ENCODE measurements around the gene FDPS.
A peak's percentile ranks its signal among the peaks of the same experiment; 100 is the strongest.

FDPS gene

DNA sequence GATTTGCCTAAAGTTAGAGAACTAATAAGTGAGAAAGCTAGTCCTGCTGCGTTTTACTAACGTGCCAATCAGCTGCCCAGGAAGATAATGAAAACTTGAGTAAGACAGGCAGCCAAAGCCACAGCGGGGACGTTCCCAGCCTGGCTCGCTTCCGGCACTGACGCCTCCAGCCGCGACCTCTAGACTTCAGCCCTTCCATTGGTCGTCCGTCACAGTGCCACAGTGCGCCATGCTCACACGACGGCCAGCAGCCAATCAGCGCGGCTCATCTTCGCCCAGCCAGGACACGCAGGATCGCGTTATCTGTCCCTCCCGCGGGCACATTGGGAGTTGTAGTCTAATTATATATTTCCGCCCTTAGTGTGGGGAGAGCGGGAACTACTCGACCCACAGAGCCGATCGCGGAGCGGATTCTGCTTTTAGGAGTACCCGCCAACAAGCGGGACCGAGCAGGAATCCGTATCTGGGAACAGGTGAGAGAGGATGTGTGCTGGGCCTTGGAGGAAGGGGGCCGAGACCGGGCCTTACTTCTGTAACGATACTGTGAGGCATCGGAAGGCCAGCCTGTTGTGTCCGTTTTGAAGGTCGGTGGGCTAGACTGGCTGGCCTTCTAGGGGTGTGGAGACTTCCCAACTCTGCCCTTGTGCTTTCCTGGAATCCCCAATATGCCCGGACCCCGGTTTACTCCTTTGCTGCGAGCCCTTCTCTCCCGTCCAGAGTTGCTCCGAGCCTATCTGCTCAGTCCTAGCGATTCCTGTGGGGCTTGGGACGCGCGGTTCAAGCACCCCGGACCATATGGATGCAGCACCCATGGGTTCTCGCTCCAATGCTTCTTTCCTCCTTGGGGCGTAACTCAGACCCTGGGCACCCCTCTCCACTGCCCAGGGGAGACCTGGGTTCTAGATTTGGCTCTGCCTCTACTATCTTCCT, at the start of gene FDPS:
Gene FDPS, plus strand, starts transcription at position 374 of the 930 bp plus-strand sequence. CDS start 924 bp downstream, outside the sequence.
- DNase-seq = peak; percentile 100

- DNase-seq = no peak
Observed at GRCh38 chr1:155260276-155260675, 48.4 kb upstream of the FDPS start.

- no peak for DNase-seq
Observed at GRCh38 chr1:155261493-155261851, 47.2 kb upstream of the FDPS start.

- peak; percentile 97 for DNase-seq
Observed at GRCh38 chr1:155261852-155262673, 46.6 kb upstream of the FDPS start, which contains the start of gene SCAMP3. Gene SCAMP3, minus strand, starts transcription at chr1:155262360. Its CDS starts 209 bp downstream, at chr1:155262151.

DNA sequence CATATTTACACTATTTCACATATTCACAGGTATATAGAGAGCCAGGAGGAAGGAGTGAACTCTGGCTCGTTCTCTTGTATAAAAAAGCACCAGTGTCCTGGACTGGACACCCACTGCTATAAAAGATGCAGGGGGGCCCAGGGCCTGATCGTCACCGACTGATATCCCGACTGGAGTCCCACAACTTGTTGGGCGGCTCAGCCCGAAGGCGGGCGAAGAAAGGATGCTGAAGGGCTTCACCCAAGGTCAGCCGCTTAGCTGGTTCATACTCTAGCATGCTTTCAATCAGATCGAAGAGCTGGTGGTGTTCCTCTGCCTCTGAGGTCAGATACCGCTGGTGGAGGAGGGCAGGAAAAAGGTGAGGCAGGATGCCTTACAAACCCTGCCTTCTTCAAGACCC, 45.6 kb upstream of the FDPS start:
- DNase-seq = no peak

GRCh38 chr1:155266553-155266952, 42.1 kb upstream of the FDPS start:
- no peak for DNase-seq

GRCh38 chr1:155267373-155267772, 41.3 kb upstream of the FDPS start:
- DNase-seq = no peak

DNA sequence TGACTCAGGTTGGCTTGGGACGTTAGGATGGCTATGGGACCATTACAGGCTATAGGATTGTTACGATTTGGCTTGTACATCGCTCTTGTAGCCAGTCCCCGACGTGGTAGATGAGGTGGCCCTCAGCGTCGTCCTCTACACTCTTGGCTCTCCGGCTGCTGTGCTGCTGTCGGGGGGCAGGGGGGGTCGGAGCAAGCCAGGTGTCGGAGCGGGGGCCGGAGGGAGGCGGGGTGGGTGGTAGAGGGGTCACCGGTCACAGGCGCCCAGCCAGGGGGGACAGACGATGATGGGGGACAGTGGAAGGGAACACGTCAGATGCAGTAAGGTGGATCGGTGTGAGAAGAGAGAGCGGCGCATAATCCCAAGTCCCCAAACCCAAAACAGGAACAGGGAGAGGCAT, 40.0 kb upstream of the FDPS start:
- no peak for DNase-seq

- DNase-seq = no peak
Observed at GRCh38 chr1:155269381-155269780, 39.3 kb upstream of the FDPS start.

GRCh38 chr1:155272466-155273342, 36.0 kb upstream of the FDPS start:
- DNase-seq = no peak

GRCh38 chr1:155273343-155274245, 35.1 kb upstream of the FDPS start, which contains the start of gene CLK2:
Gene CLK2, minus strand, starts transcription at chr1:155273504. Its CDS starts 2,527 bp downstream, at chr1:155270977.
- DNase-seq = peak; percentile 97

DNA sequence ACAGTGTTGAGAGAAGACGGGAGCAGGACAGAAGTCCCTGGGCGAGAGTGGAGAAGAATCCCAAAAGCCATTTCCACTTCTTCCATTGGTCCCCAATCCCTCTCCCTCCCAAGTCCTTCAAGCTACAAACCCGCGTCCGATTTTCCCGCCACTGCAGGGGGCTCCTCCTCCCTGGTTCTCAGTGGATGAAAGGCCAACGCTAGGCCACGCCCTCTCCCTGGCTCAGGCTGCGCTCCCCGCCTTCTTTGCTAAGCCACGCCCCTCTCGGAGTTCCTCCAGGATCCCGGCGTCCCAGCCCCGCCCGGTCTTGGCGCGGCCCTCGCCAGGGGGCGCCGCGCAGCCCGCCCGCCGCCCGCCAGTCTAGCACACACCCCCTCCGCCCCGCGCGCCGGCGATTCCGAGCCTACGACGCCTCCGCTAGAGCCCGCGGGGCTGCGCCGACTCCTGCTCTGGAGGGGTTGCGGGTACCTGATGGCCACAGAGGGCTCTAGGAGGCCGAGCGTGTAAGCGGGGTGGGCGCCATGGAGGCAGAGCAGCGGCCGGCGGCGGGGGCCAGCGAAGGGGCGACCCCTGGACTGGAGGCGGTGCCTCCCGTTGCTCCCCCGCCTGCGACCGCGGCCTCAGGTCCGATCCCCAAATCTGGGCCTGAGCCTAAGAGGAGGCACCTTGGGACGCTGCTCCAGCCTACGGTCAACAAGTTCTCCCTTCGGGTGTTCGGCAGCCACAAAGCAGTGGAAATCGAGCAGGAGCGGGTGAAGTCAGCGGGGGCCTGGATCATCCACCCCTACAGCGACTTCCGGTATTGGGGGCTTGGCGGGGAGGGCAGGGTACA, 31.4 kb upstream of the FDPS start, which contains the start of gene HCN3:
Gene HCN3, plus strand, starts transcription at position 394 of the 832 bp plus-strand sequence. Its CDS starts 128 bp downstream, at position 522.
- peak; percentile 98 for DNase-seq

DNA sequence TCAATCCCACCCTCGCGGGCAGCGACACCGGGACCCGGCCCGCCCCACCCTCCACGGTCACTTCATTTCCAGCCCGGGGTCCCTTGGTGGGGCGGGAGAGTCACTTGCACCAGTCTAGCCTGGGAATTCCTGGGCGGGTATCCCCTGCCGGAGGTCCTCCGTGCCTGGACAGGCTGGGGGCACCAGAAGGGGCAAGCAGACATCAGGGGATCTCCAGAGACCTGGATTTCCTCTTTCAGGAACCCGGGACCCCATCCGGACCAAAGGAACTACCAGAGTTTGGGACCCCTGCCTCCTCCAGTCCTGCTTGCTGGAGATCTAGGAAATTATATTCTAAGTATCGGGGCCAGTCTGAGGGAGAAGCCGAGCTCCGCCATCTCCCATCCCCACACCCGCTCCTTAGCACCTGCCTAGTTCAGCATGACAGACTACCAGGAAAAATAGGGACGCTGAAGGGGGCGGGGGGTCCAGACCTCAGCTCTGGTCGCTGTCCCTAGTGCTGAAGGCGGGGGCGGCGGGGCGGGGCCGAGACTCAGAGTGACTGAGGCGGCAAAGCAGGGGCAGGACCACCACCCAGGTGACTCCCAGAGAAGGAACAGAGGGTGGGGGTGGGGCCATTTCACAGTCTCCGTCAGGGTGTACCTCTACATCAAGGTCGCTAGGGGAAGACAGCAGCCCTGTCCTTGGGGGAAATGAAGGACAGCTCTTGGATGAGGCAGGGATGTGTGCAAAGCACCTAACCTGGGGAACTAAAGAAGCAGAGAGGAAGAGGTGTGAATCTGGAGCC, 30.6 kb upstream of the FDPS start:
- peak; percentile 77 for DNase-seq

DNA sequence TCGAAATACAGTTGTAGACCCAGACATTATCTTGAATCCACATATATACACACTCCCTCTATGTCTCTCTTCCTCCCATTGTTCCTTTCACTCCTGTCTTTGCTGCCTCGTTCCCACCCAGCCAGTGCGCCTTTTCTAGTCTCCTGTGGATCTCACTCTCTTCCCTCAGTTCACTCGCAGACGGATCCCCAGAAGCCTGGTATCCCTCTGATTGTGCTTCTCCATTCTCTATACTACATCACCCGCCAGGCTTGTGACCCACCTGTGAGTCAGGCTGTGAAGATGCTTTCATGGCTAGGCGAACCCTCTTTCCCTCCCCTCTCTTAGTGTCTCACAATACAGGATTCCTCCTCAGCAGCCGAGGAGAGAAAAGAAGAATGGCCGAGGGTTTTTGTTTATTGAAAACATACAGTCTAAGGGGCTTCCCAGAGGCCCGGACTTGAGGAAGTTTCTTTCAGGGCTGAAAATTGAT, 29.9 kb upstream of the FDPS start:
- no peak for DNase-seq

GRCh38 chr1:155279268-155279667, 29.4 kb upstream of the FDPS start:
- DNase-seq = no peak

DNA sequence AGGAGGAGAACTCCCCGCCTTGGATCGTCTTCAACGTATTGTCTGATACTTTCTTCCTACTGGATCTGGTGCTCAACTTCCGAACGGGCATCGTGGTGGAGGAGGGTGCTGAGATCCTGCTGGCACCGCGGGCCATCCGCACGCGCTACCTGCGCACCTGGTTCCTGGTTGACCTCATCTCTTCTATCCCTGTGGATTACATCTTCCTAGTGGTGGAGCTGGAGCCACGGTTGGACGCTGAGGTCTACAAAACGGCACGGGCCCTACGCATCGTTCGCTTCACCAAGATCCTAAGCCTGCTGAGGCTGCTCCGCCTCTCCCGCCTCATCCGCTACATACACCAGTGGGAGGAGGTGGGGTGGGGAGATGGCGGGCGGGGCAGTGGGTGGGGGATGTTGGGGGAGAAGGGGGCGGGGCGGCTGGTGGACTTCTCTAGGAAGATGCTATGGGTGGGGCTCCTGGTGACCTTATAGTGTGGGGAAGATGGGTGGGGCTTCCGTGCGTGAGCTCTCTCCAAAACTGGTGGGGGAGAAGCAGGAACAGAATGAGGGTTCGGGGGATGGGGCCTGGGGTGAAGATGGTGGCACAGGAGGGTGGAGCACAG, 26.1 kb upstream of the FDPS start:
- DNase-seq = no peak

GRCh38 chr1:155284476-155284875, 24.2 kb upstream of the FDPS start:
- DNase-seq = no peak

GRCh38 chr1:155285063-155285462, 23.6 kb upstream of the FDPS start:
- DNase-seq = no peak

DNA sequence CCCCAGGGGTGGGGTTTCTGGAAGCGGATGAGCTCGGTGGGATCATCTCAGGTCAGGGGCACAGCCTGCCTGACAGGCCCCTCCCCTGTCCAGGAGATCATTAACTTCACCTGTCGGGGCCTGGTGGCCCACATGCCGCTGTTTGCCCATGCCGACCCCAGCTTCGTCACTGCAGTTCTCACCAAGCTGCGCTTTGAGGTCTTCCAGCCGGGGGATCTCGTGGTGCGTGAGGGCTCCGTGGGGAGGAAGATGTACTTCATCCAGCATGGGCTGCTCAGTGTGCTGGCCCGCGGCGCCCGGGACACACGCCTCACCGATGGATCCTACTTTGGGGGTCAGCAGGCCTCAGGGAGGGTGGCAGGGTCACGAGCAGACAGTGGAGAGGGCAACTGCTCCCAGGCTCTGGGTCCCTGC, 23.0 kb upstream of the FDPS start:
- no peak for DNase-seq

All from femur (tissue), 1 donor.